Renal pelvis (tissue), 4 donors: ENCODE data around the gene SPATA25. TPM values are rescaled to one million over a fixed set of nuclear protein-coding genes. Genes with fewer than 3 reads are reported as not detected.

Source experiments
- DNase-seq: peaks from one replicate; pipeline ENCODE4 v3.0.0-alpha.2; 2013
- polyA plus RNA-seq, 3 donors: library from polyadenylated mRNA; unstranded; fragments of 120-200 nt; gene quantifications; one replicate each; pipeline ENCODE4 v1.2.1, GENCODE V29; 2013; ENCODE audit not compliant: insufficient read length in 3 of 3

Gene SPATA25
- polyA plus RNA-seq, 3 donors = 3.5 to 9.4 (median 8.2) TPM

DNA sequence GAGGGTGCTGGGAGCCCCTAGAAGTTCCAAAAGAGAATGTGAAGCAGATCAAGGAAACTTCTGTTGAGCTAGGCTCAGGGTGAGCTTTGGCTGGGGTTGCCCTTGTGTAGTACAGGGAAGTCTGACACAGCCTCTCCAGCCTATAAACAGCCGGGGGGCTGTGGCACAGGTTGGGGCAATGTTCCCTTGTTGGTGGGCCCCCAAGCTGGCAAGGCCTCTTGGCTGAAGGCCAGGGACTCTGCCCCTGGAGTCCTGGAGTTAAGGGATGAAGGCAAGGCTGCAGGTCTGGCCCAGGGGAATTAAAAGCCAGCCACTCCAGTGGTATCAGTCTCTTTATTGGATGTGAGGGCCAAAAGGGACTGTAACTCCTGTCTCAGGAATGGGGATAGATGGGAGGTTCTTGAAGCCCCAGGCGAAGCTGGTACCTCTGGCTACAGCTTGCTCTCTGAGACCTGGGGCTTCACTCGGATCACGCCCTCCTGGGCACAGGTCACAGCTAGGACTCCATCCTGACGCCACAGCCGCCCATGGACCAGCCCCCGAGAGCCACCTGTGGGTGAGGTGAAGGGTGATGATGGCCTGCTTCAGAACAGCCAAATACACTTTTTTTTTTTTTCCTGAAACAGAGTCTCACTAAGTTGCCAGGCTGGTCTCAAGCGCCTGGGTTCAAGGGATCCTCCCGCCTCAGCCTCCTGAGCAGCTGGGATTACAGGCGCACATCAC, 45.9 kb downstream of the SPATA25 start:
- no peak for DNase-seq

DNA sequence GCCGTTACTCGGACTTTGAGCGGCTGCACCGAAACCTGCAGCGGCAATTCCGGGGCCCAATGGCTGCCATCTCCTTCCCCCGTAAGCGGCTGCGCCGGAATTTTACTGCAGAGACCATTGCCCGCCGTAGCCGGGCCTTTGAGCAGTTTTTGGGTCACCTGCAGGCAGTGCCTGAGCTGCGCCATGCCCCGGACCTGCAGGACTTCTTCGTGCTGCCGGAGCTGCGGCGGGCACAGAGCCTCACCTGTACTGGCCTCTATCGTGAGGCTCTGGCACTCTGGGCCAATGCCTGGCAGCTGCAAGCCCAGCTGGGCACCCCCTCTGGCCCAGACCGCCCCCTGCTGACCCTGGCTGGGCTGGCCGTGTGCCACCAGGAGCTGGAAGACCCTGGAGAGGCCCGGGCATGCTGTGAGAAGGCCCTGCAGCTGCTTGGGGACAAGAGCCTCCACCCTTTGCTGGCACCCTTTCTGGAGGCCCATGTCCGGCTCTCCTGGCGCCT, 46.7 kb downstream of the SPATA25 start:
- no peak for DNase-seq

DNA sequence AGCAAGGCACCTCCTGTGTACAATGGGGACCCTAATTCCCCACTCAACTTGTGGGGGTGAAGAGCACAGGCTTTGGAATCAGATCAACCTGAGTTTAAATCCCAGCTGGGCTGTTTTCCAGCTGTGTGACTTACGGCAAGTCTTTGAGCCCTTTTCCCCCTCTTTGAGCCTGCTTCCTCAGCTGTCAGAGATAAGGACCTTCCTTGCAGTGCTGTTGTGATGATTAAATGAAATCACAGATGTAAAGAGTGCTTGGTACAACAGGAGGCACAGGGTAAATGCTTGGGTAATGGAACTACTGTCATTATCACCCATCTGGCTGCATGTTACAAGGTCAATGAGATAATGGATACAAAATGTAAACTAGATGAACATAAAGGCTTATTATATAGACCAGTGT, 50.6 kb downstream of the SPATA25 start:
- no peak for DNase-seq

Other genes with a start within 250 kb of the SPATA25 start
- gene WFDC11, start 217.4 kb downstream of the SPATA25 start, polyA plus RNA-seq = not detected
- not detected for gene WFDC13, start 185.6 kb downstream of the SPATA25 start, polyA plus RNA-seq
- not detected for gene WFDC10B, start 182.6 kb downstream of the SPATA25 start, polyA plus RNA-seq
- not detected for gene SPINT4, start 165.3 kb downstream of the SPATA25 start, polyA plus RNA-seq
- gene WFDC3, start 95.7 kb downstream of the SPATA25 start, polyA plus RNA-seq = 1 to 10 TPM in 2 of 3 donors, under 1 TPM in 1; 0.36 to 1.6 (median 1.4) TPM
- gene DNTTIP1, start 95.7 kb downstream of the SPATA25 start, polyA plus RNA-seq = 10 to 100 TPM; 34.8 to 40.1 (median 39.3) TPM
- 10 to 100 TPM; 60.5 to 78.8 (median 73.0) TPM for gene UBE2C, start 75.0 kb downstream of the SPATA25 start, polyA plus RNA-seq
- gene TNNC2, start 60.3 kb downstream of the SPATA25 start, polyA plus RNA-seq = 1 to 10 TPM in 1 of 3 donors, under 1 TPM in 2; 0.39 to 3.7 (median 0.66) TPM
- 10 to 100 TPM; 16.1 to 18.4 (median 16.2) TPM for gene SNX21, start 53.8 kb downstream of the SPATA25 start, polyA plus RNA-seq
- 10 to 100 TPM; 27.0 to 29.8 (median 28.1) TPM for gene ACOT8, start 30.2 kb downstream of the SPATA25 start, polyA plus RNA-seq
- gene ZSWIM3, start 30.0 kb downstream of the SPATA25 start, polyA plus RNA-seq = 1 to 10 TPM; 5.9 to 6.5 (median 6.1) TPM
- gene ZSWIM1, start 6.4 kb downstream of the SPATA25 start, polyA plus RNA-seq = 10 to 100 TPM; 16.6 to 21.3 (median 17.1) TPM
- gene NEURL2, start 3.6 kb upstream of the SPATA25 start, polyA plus RNA-seq = 10 to 100 TPM in 2 of 3 donors, 1 to 10 TPM in 1; 8.8 to 10.2 (median 10.1) TPM
- gene CTSA, start 3.7 kb upstream of the SPATA25 start, polyA plus RNA-seq = 100 to 1,000 TPM; 126 to 146 (median 146) TPM
- gene PLTP, start 24.5 kb upstream of the SPATA25 start, polyA plus RNA-seq = 100 to 1,000 TPM; 140 to 161 (median 155) TPM
- gene PCIF1, start 47.1 kb upstream of the SPATA25 start, polyA plus RNA-seq = 10 to 100 TPM; 46.1 to 56.9 (median 53.1) TPM
- gene ZNF335, start 84.6 kb upstream of the SPATA25 start, polyA plus RNA-seq = 10 to 100 TPM; 15.1 to 19.1 (median 15.6) TPM
- 1 to 10 TPM in 1 of 3 donors, under 1 TPM in 2; 0.34 to 1.0 (median 0.35) TPM for gene MMP9, start 121.3 kb upstream of the SPATA25 start, polyA plus RNA-seq
- gene SLC12A5, start 141.6 kb upstream of the SPATA25 start, polyA plus RNA-seq = 1 to 10 TPM; 2.3 to 3.4 (median 3.0) TPM
- 10 to 100 TPM; 60.7 to 62.7 (median 60.8) TPM for gene NCOA5, start 202.3 kb upstream of the SPATA25 start, polyA plus RNA-seq
- 1 to 10 TPM; 3.8 to 5.7 (median 5.5) TPM for gene CD40, start 230.7 kb upstream of the SPATA25 start, polyA plus RNA-seq